Measurements from ENCODE around the gene FASTK. TPM values are rescaled to one million over a fixed set of nuclear protein-coding genes. Genes with fewer than 3 reads are reported as not detected.

Gene FASTK
- total and polyA plus RNA-seq, 2 of the 4 experiments (the other 2 are of a cell fraction), result 53.8 to 115 TPM

DNA sequence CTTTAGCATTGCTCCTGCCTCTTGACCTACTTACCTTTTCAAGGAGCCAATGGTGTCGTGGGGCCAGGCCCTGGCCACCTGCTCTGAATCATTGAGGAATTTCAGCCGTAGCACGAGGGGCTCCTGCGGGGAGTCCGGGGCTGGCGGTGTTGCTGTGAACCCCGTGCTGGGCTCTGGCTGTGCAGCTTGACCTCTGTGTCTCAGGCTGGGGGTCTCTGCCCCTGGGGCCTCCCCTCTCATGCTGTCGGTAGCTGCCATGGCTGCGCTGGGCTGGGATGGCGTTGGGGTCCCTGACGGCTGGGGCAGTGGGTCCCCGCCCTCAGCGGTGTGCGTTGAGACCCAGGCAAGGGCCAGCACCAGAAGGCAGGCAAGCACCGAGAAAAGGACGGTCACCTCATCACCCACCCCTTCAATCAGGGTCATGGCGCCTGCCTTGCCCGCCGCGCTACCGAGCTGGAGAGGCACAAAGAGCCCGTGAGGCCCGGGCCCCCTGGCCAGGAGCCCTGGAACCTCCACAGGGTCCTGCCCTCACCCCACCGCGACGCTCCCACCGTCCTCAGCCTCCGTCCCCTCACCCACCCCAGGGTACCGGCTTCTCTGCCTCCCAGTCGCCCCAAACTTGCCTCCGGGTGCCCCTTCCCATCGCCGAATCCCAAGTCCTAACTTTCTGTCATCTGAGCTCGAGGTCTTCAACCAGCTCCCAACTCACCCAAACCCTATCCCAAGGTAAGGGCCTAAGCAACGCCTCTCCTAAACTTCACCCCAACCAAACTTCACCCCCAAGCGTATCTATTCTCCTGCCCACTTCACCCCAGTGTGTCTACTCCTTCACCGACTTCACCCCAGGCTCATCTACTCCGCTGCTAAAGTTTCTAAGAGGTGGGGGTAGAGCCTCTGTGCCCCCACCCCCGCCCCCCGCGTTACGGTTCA, 1.8 kb upstream of the FASTK start:
- Histone ChIP-seq H4K8ac (ENCODE audit: low read depth in 2 of 2, low read length in 2 of 2) (peak overlapping the region; percentile 82 to 86; a peak in 2 of 4 replicates), H2BK5ac (ENCODE audit: low read depth, low read length, poor library complexity, severe bottlenecking) (peak overlapping the region; percentile 84), H2AK5ac (ENCODE audit: low read depth, low read length) (peak overlapping the region; percentile 80), H3K36me3 (ENCODE audit: control insufficient read depth, insufficient read depth, low read length) (peaks cover 7% of the 10 kb centered on the region; the same call in 1 of the 2 replicates), H4K91ac (ENCODE audit: insufficient read depth, low read depth, low read length) (peak overlapping the region; percentile 75), H2BK15ac (ENCODE audit: low read depth, low read length) (0 out of 3 replicates have a peak overlapping the region, but pooled peaks have one; percentile 52), H3K4ac (ENCODE audit: low read depth, low read length) (peak overlapping the region; percentile 93), H3K14ac (replicated peaks; ENCODE audit: low read depth, low read length) (peak overlapping the region; percentile 85), H3K23ac (ENCODE audit: low read depth, low read length) (peak overlapping the region; percentile 91), H3K4me3 (ENCODE audit: insufficient read depth, low read depth, low read length) (peak overlapping the region; percentile 75), H3K27ac (ENCODE audit: insufficient read depth, low read length) (peak overlapping the region; percentile 91), H3K4me1 (ENCODE audit: control insufficient read depth, insufficient read depth, low read length) (peaks cover 25% of the 10 kb centered on the region), H2AFZ (replicated peaks; ENCODE audit: low read length, poor library complexity) (peak overlapping the region; percentile 91), H3K9ac (ENCODE audit: low read depth, low read length) (peak overlapping the region; percentile 84), H3K27me3 (ENCODE audit: control insufficient read depth, insufficient read depth, low read length) (no peaks in the 10 kb centered on the region), H3K79me1 (ENCODE audit: low read depth in 1 of 2, low read length in 2 of 2) (peaks cover 10 to 45% of the 10 kb centered on the region in 2 experiments; a peak in 3 of 4 replicates), H4K20me1 (ENCODE audit: insufficient read depth, low read length) (peaks cover 9% of the 10 kb centered on the region; the same call in 1 of the 2 replicates), H3K18ac (ENCODE audit: low read depth, low read length) (no peak overlapping the region), H2BK120ac (ENCODE audit: low read depth, low read length) (peak overlapping the region; percentile 37; the same call in 1 of the 2 replicates), H4K5ac (ENCODE audit: low read depth, low read length) (peak overlapping the region; percentile 56), H2BK20ac (ENCODE audit: low read depth, low read length) (peak overlapping the region; percentile 37; the same call in 1 of the 2 replicates), H3K56ac (ENCODE audit: extremely low read depth, insufficient read depth, low read length) (peak overlapping the region; percentile 54; the same call in 1 of the 2 replicates), H3K9me3 (ENCODE audit: control insufficient read depth, insufficient read depth, low read length) (no peaks in the 10 kb centered on the region), H3K9me1 (ENCODE audit: insufficient read depth, low read length) (peaks cover 6% of the 10 kb centered on the region; the same call in 1 of the 2 replicates), H3K4me2 (ENCODE audit: low read depth, low read length) (peak overlapping the region; percentile 99), H2AK9ac (replicated peaks; ENCODE audit: low read depth, low read length, poor library complexity) (peak overlapping the region; percentile 90)
- POLR2A ChIA-PET (ENCODE audit: unreplicated experiment), result no interaction called here
- intact Hi-C loops (cut with micrococcal nuclease) (no loop called here), dilution Hi-C loops (cut with HindIII; ENCODE audit: low sequenced_read_pairs, unreplicated experiment) (no loop called here), in situ Hi-C loops (cut with MboI; ENCODE audit: low sequenced_read_pairs) (no loop called here)
- DNase-seq (no peak), ATAC-seq (ENCODE audit: low read depth) (no peak)
- CTCF ChIA-PET, result no interaction called here
- TF ChIP-seq RFX5 (IDR thresholded peaks at IDR 0.05; ENCODE audit: low read depth, low read length), result no peak
- no peak for TF ChIP-seq RCOR1 (IDR thresholded peaks at IDR 0.05; ENCODE audit: insufficient replicate concordance, low read length)
- TF ChIP-seq FOS (IDR thresholded peaks at IDR 0.05; ENCODE audit: low read depth, low read length), result no peak
- TF ChIP-seq CHD1 (IDR thresholded peaks at IDR 0.05; ENCODE audit: low read depth, low read length), result no peak
- TF ChIP-seq, protein P1, sequence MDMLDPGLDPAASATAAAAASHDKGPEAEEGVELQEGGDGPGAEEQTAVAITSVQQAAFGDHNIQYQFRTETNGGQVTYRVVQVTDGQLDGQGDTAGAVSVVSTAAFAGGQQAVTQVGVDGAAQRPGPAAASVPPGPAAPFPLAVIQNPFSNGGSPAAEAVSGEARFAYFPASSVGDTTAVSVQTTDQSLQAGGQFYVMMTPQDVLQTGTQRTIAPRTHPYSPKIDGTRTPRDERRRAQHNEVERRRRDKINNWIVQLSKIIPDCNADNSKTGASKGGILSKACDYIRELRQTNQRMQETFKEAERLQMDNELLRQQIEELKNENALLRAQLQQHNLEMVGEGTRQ (IDR thresholded peaks at IDR 0.05; ENCODE audit: low read depth, low read length), result no peak
- TF ChIP-seq, protein P2, sequence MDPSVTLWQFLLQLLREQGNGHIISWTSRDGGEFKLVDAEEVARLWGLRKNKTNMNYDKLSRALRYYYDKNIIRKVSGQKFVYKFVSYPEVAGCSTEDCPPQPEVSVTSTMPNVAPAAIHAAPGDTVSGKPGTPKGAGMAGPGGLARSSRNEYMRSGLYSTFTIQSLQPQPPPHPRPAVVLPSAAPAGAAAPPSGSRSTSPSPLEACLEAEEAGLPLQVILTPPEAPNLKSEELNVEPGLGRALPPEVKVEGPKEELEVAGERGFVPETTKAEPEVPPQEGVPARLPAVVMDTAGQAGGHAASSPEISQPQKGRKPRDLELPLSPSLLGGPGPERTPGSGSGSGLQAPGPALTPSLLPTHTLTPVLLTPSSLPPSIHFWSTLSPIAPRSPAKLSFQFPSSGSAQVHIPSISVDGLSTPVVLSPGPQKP (IDR thresholded peaks at IDR 0.05; ENCODE audit: borderline replicate concordance, low read depth, low read length), result no peak
- no peak for TF ChIP-seq MAFK (IDR thresholded peaks at IDR 0.05; ENCODE audit: low read depth, low read length)
- 59% methylated on average over 19 of the region's 42 CpGs; no CpG with 5 or more reads in 1 of the 2 experiments for WGBS, 2 experiments (ENCODE audit: extremely low coverage in 2 of 2, insufficient read length in 1 of 2)
- BruUV-seq (replicated peaks), result no TSS peak
